HG03135 (cell line): ENCODE data around the gene FRA10AC1.

Experiments used
- ATAC-seq: cut with Tn5 transposase; IDR thresholded peaks from one replicate; pipeline ENCODE4 v1.9.1; 2021; ENCODE audit warnings: mild to moderate bottlenecking, moderate library complexity; ENCODE audit not compliant: unreplicated experiment

Gene FRA10AC1, protein sequence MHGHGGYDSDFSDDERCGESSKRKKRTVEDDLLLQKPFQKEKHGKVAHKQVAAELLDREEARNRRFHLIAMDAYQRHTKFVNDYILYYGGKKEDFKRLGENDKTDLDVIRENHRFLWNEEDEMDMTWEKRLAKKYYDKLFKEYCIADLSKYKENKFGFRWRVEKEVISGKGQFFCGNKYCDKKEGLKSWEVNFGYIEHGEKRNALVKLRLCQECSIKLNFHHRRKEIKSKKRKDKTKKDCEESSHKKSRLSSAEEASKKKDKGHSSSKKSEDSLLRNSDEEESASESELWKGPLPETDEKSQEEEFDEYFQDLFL

DNA sequence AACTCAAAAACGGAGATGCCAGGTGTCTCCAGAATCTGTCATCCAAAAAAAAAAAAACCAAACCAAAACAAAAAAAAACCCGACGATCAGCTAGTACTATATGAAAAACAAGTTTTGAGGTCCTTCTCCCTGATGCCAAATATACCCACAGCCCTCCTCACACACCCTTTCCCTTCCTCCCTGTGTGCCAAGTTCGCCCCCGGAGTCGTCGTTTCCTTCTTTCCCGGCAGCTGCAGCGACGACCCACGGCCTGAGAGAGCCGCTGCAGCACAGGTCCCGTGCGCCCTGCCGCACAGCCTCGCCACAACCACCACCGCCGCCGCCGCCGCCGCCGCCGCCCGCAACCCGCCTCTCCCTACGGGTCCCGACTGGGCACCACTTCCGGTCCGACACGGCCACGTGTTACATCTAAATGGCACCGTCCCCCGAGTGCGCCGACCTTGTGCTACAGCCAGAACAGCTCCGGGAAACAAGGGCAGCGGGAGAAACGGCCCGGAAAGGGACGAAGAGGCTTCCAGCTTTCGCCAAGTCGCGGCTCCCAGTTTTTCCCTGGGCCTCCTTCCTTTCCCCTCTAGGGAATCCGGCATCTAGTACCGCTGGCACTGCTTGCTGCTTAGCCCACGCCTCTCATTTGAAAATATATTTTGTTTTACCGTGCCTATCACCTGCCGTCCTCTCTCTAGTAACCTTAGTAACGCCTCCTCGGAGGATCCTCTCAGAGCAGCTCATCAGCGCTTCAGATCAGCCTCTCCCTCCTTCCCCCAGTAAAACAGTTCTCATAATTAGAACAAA, at the start of gene FRA10AC1:
FRA10AC1 (minus strand) TSS at position 383 of the 792 bp plus-strand sequence. CDS start 2,486 bp downstream, outside the sequence.
- ATAC-seq: peak; percentile 80

GRCh38 chr10:93751832-93752231, 49.4 kb upstream of the FRA10AC1 start:
- ATAC-seq: no peak

DNA sequence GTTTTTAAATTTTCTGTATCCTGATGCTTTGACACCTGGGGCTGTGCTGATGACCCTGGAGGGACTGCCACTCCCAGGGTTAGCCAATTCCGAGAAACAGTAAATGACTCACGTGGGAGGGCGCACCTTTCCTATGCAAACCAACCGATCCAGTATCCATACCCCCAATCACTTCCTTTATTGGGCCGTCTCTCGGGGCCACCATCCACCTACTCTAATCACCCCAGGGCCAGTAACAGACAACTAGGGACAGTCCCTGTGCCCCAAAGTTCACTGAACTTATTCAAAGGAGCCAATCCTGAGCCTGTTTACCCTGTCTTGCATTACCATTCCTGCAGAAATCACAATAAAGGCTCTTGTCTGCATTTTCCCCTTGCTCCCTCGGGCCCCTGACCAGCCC, 48.7 kb upstream of the FRA10AC1 start:
- ATAC-seq: no peak

DNA sequence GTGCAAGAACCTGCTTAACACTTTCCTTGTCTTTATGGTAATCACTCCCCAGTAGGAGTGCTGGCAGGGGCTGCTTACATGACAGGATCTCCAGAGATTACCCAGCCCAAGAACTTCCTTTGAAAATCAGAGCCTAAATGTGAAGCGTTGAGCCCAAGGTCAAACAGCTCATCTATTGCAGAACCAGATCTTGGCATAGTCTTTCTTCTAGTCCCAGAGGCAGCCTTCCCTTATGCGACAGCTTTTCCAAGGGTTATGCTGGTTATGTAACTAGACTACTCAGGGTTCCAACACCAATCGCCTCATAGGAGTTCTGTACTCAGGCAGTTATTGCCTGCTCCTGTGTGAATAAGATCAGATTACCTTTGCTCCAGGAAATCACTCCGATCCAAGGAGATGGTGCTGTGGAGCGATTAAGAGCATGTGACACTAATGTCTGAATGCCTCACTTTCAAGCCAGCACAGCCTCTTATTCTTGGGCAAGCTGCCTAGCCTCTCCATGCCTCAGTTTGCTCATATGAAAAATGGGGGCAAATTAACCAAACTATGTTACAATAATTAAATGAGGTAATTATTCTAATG, 46.9 kb upstream of the FRA10AC1 start:
- no peak for ATAC-seq

GRCh38 chr10:93746844-93747284, 44.5 kb upstream of the FRA10AC1 start:
- no peak for ATAC-seq

- ATAC-seq: no peak
These were observed 43.1 kb upstream of the FRA10AC1 start for GRCh38 chr10:93745408-93746065.

GRCh38 chr10:93742633-93743349, 40.4 kb upstream of the FRA10AC1 start:
- ATAC-seq: peak; percentile 87

DNA sequence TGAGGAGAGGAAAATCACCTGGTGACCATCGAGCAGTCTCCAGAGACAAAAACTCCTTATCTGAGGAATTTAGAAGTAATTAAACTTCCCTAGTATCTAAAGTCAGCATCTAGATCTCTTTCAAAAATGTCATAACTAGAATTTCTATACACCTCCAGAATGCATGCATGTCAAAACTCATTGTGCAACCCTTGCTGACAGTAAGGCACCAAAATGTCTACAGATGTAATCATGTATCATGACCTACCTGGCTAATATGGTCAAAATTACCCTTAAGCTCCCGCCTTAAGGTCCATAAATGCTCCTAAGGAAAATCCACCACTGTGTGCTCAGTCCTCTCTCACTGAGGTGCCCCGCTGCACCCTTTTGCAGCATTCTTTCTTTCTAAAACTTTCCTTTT, 39.0 kb upstream of the FRA10AC1 start:
- ATAC-seq: no peak

DNA sequence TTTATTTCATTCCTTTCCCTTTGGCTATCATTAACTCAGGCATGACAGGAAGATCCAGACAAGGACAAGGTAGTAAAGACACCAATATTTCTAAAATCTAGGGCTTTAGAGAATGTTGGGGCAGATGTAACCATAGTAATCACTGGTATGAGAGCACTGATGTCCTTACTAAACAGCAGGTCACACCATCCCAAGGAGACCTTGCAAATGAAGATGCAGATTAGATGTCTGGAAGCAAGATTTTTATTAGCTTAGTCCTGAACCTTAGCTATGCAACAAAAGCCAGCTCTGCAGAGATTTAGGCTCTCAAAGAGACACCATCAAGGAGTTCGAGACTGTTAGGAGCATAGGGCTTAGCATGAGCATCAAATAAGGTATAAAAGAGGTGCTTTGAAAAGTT, 23.6 kb upstream of the FRA10AC1 start:
- ATAC-seq: no peak

DNA sequence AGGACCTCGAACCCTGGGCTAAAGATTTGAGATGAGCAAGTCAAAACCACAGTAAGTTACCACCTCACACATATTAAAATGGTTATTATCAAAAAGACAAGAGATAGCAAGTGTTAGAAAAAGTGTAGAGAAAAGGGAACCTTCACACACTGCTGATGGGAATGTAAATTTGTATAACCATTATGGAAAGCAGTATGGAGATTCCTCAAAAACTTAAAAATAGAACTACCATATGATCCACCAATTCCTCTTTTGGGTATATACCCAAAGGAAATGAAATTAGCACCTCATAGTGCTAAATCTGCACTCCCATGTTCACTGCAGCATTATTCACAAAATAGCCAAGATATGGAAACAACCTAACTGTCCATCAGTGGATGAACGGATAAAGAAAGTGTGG, 20.8 kb upstream of the FRA10AC1 start:
- no peak for ATAC-seq

DNA sequence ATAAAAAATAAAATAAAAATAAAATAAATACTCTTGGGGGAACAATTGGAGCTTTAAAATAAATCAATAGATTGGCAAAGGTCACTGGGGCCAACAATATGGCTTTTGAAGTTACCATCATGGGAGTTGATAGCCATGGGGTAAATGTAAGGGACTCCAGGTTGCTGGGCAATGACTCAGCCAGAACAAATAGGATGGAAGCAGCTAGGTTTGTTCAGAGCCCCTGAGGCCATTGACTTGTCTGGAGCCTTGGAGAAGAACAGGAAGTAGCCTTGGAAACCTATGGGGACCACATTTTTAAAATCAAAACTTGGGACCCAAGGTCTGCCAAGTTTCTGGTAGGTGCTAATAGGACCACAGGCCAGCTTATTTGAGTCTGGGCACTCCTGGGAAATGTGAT, 20.2 kb upstream of the FRA10AC1 start:
- no peak for ATAC-seq

DNA sequence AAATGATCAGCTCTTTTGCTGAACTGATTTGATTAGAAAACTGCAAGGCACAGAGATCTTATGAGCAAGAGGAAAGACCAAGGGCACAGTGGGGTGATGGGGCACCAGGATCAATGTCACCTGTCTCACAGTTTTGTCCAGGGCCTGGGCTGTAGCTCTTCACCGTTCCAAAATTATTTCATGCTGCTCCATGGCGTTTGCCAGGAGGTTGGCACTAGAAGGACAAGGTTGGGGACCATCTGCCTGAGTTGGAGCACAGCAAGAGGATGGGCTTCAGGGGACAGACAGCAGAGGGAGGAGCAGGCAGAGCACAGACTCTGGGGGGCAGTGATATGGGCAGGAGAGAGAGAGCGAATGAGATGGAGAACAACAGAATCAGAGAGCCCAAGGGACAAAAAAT, 17.5 kb upstream of the FRA10AC1 start:
- no peak for ATAC-seq

GRCh38 chr10:93718937-93719725, 16.7 kb upstream of the FRA10AC1 start:
- ATAC-seq: peak; percentile 50

GRCh38 chr10:93716766-93717165, 14.4 kb upstream of the FRA10AC1 start:
- no peak for ATAC-seq

GRCh38 chr10:93715345-93715744, 13.0 kb upstream of the FRA10AC1 start:
- ATAC-seq: peak; percentile 90

DNA sequence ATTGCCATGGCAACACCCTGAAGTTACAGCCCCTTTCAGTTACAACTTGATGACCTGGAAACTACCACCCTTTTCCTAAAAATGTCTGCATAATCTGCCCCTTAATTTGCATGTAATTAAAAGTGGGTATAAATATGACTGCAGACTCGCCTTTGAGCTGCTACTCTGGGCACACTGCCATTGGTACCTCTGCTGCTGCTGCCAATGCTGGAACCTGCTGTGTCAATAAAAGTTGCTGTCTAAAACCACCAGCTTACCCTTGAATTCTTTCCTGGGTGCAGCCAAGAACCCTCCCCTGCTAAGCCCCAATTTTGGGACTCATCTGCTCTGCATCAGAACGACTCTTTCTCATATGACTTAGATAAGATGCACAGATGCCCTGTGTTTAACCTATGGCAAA, 10.2 kb upstream of the FRA10AC1 start:
- ATAC-seq: no peak

GRCh38 chr10:93711891-93712290, 9.5 kb upstream of the FRA10AC1 start:
- no peak for ATAC-seq

GRCh38 chr10:93710333-93710909, 8.0 kb upstream of the FRA10AC1 start:
- no peak for ATAC-seq

GRCh38 chr10:93707623-93708022, 5.2 kb upstream of the FRA10AC1 start:
- ATAC-seq: no peak
